ENCODE measurements around the gene CSNK1D.

- TF ChIP-seq CTCF (IDR thresholded peaks at IDR 0.05) (no peak), POLR2A (IDR thresholded peaks at IDR 0.05) (no peak)
These were observed 2.8 kb downstream of the CSNK1D start for GRCh38 chr17:82270651-82271050.

All from suprapubic skin (tissue), 3 donors.